Measurements from ENCODE around the gene PATJ.

DNA sequence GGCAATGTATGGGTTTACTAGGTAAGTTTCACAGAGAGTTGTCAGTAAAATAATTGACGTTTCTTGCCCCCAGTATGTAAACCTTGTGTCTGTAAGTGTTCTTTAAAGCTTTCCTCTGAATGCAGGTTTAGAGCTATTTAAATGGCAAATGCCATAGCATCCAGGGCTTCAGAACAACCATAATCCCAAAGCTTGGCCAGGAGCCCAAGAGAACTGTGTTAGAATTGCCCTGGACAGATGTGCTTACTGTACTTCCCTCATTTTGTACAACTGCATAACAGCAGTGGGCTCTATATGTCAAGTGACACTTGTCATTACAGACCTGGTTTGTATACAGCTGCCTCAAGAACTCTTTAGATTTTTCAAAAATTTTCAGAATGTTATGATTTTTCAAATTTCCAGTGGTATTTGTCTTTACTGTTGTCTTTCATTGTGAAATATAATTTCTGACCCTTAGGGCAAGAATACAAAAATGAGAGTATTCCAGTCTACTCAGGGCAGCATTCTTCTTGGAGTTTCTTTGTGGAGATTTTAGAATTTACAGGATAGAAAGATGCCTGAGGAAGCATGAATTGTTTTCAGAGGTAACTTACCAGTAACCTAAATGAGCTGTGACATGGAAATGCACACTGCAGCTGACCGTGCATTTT lies 315.5 kb downstream of the PATJ start:
- TF ChIP-seq, protein P1, sequence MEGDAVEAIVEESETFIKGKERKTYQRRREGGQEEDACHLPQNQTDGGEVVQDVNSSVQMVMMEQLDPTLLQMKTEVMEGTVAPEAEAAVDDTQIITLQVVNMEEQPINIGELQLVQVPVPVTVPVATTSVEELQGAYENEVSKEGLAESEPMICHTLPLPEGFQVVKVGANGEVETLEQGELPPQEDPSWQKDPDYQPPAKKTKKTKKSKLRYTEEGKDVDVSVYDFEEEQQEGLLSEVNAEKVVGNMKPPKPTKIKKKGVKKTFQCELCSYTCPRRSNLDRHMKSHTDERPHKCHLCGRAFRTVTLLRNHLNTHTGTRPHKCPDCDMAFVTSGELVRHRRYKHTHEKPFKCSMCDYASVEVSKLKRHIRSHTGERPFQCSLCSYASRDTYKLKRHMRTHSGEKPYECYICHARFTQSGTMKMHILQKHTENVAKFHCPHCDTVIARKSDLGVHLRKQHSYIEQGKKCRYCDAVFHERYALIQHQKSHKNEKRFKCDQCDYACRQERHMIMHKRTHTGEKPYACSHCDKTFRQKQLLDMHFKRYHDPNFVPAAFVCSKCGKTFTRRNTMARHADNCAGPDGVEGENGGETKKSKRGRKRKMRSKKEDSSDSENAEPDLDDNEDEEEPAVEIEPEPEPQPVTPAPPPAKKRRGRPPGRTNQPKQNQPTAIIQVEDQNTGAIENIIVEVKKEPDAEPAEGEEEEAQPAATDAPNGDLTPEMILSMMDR (IDR thresholded peaks at IDR 0.05) = no peak
- no peak for TF ChIP-seq EP300 (IDR thresholded peaks at IDR 0.05)

All from esophagus muscularis mucosa (tissue), 3 donors.